BJ (cell line): ENCODE data around the gene CCDC120. TPM values are rescaled to one million over a fixed set of nuclear protein-coding genes. Genes with fewer than 3 reads are reported as not detected.

Experiments used
- CTCF ChIA-PET: fragments of 350-600 bp; formaldehyde crosslinking; extraction: SDS; loops from one replicate; lab custom pipeline; 2021; ENCODE audit warnings: antibody characterized with exemption, inconsistent platforms; lab: Yijun Ruan, JAX
- POLR2A ChIA-PET: fragments of 300-600 bp; sonication (Branson Sonifier 250); formaldehyde crosslinking; extraction: SDS; loops from one replicate; lab custom pipeline; 2021; ENCODE audit warnings: antibody characterized with exemption; lab: Charles Lee
- DNase-seq: peaks from one replicate; pipeline ENCODE4 v3.0.0-alpha.2; 2011; ENCODE audit warnings: low read depth
- H3K27me3 ChIP-seq: 2 replicates; pipeline ENCODE4 v1.6.0; 2011; ENCODE audit warnings: low read length; ENCODE audit not compliant: control insufficient read depth, insufficient read depth
- H3K36me3 ChIP-seq: 2 replicates; pipeline ENCODE4 v1.5.1; 2011; ENCODE audit warnings: low read length; ENCODE audit not compliant: control insufficient read depth, insufficient read depth
- H3K4me3 ChIP-seq: 2 replicates; pipeline ENCODE4 v1.5.1; 2011; ENCODE audit warnings: low read depth, mild to moderate bottlenecking, control low read depth, low read length
- polyA plus RNA-seq: library from polyadenylated mRNA; depleted of rRNA; stranded (reverse); fragments of >200 nt; gene quantifications from 2 replicates; pipeline ENCODE4 v1.2.3, GENCODE V29; 2011
- TF ChIP-seq, protein P1 (sequence below): IDR thresholded peaks from 2 replicates; pipeline ENCODE4 v1.5.1; 2011; ENCODE audit warnings: low read depth, mild to moderate bottlenecking, control low read depth, inconsistent platforms, low read length, moderate library complexity; ENCODE audit not compliant: insufficient read depth

CCDC120 gene
- polyA plus RNA-seq, 1 experiment, result 0.96 TPM

DNA sequence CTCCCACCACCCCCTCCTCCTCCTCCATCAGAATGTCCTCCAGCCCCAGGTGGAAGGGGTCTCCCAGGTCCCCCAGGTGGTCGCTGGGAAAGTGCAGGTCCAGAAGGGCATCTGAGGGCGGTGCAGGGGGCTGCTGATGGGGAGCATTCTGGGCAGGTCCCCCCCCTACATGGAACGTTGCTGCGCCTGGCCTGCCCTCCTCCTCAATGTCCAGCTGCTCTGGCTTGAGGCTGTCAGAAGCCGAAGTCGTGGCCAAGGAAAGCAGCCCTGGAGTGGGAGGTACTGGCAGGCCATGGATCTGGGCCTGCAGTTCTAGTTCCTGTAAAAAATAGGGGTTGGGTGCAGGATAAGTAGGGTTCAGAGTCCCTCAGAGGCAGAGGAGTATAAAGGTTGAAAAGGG, 28.5 kb upstream of the CCDC120 start:
- peaks cover 21% of the 10 kb centered on the region for H3K36me3 ChIP-seq
- no peaks in the 10 kb centered on the region for H3K27me3 ChIP-seq
- CTCF ChIA-PET, result interaction anchor here (1.0 kb wide), 2 partner anchors 8 to 58 kb away, joined by 3 to 4 read pairs; partner anchors contain the start of gene KCND1
- TF ChIP-seq, protein P1, sequence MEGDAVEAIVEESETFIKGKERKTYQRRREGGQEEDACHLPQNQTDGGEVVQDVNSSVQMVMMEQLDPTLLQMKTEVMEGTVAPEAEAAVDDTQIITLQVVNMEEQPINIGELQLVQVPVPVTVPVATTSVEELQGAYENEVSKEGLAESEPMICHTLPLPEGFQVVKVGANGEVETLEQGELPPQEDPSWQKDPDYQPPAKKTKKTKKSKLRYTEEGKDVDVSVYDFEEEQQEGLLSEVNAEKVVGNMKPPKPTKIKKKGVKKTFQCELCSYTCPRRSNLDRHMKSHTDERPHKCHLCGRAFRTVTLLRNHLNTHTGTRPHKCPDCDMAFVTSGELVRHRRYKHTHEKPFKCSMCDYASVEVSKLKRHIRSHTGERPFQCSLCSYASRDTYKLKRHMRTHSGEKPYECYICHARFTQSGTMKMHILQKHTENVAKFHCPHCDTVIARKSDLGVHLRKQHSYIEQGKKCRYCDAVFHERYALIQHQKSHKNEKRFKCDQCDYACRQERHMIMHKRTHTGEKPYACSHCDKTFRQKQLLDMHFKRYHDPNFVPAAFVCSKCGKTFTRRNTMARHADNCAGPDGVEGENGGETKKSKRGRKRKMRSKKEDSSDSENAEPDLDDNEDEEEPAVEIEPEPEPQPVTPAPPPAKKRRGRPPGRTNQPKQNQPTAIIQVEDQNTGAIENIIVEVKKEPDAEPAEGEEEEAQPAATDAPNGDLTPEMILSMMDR, result no peak
- DNase-seq, result no peak
- no peak overlapping the region for H3K4me3 ChIP-seq
- POLR2A ChIA-PET, result no interaction called here

- ChIA-PET POLR2A (no interaction called here), CTCF (interaction anchor here (1.0 kb wide), 1 partner anchor 9 kb away, joined by 4 read pairs; no protein-coding TSS in a partner anchor)
- TF ChIP-seq, protein P1, result no peak
- DNase-seq, result no peak
- H3K27me3 ChIP-seq, result no peaks in the 10 kb centered on the region
- H3K36me3 ChIP-seq, result peaks cover 21% of the 10 kb centered on the region
- no peak overlapping the region for H3K4me3 ChIP-seq
These were observed 20.8 kb upstream of the CCDC120 start for GRCh38 chrX:49037883-49038475.

DNA sequence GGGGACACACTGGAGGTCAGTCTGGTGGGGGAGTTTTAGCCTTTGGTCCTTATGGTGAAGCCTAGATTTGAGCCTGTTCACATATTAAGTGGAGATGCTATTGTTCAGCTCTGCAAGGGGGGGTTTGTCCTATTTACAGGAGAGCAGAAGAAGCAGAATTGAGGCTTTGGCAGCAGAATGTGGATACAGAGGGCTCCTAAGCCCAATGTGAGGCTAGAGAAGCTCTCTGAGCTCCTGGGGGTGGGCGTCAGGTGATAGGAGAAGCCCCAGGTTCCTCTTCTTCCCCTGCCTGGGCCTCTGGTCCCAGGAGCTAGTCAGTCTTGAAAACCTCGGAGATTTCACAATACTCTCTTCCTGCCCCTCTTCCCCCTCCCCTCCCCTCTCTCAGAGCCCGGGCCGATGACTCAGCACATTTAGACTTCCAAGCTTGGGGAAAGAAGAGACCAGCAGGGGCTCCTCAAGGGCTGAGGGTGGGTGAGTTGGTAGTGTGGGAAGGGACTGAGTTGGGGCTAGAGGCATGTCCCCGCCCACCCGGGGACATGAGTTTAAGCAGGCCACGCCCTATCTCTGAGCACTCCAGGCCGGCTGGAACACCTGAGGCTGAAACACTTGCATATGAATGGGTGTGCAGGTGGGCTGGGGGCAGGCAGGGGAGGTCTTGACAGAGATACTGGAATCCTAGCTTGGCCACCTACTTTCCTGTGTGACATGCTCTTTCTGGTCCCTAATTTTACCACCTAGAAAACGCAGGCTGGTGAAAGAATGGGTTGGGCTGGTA, 19.0 kb upstream of the CCDC120 start:
- DNase-seq, result peak; percentile 76
- CTCF ChIA-PET, result no interaction called here
- Histone ChIP-seq H3K27me3 (no peaks in the 10 kb centered on the region), H3K4me3 (peak overlapping the region; percentile 75), H3K36me3 (peaks cover 10% of the 10 kb centered on the region)
- POLR2A ChIA-PET, result interaction anchor here (0.7 kb wide), 1 partner anchor 40 kb away, joined by 3 read pairs; the partner anchor contains the start of gene WDR45
- TF ChIP-seq, protein P1, result peak; percentile 25; the same call in 1 of the 2 replicates

- POLR2A ChIA-PET, result no interaction called here
- no peak for DNase-seq
- Histone ChIP-seq H3K4me3 (peak overlapping the region; percentile 75), H3K36me3 (peaks cover 10% of the 10 kb centered on the region), H3K27me3 (no peaks in the 10 kb centered on the region)
- TF ChIP-seq, protein P1, result no peak
- CTCF ChIA-PET, result no interaction called here
These were observed 18.3 kb upstream of the CCDC120 start for GRCh38 chrX:49040376-49040955.
